IMR-90 (cell line): Measurements from ENCODE around the gene MYO3B. TPM values are rescaled to one million over a fixed set of nuclear protein-coding genes. Genes with fewer than 3 reads are reported as not detected.

Source experiments
- ATAC-seq: fragments of 200-7000 bp; cut with Tn5 transposase; 2 replicates; pipeline ENCODE4 v1.9.1; 2020; ENCODE audit warnings: low read depth, mild to moderate bottlenecking, moderate library complexity
- BruUV-seq: library from RNA; stranded (reverse); fragments of 400-500 nt; replicated peaks from 2 replicates; lab custom pipeline; 2021; lab: Mats Ljungman, UMichigan
- CTCF ChIA-PET: fragments of 300-600 bp; formaldehyde crosslinking; extraction: SDS; loops from one replicate; lab custom pipeline; 2021; ENCODE audit warnings: antibody characterized with exemption; lab: Yijun Ruan, JAX
- POLR2A ChIA-PET: fragments of 300-600 bp; sonication (Branson Sonifier 250); formaldehyde crosslinking; loops from one replicate; lab custom pipeline; 2022; ENCODE audit warnings: antibody characterized with exemption; ENCODE audit not compliant: unreplicated experiment; lab: Charles Lee
- DNase-seq: peaks from one replicate; pipeline ENCODE4 v3.0.0; 2013
- H2AFZ ChIP-seq: replicated peaks from 2 replicates; pipeline ENCODE3; 2013; ENCODE audit warnings: low read length, mild to moderate bottlenecking; ENCODE audit not compliant: poor library complexity
- H2AK5ac ChIP-seq: 2 replicates; pipeline ENCODE4 v1.6.1; 2013; ENCODE audit warnings: low read depth, low read length, inconsistent platforms
- H2AK9ac ChIP-seq: replicated peaks from 2 replicates; pipeline ENCODE3; 2013; ENCODE audit warnings: mild to moderate bottlenecking, low read depth, low read length, moderate library complexity; ENCODE audit not compliant: poor library complexity
- H2BK120ac ChIP-seq: 2 replicates; pipeline ENCODE4 v1.6.1; 2013; ENCODE audit warnings: low read depth, low read length, inconsistent platforms
- H2BK15ac ChIP-seq: 3 replicates; pipeline ENCODE4 v1.6.1; 2013; ENCODE audit warnings: low read depth, low read length, inconsistent platforms
- H2BK20ac ChIP-seq: 2 replicates; pipeline ENCODE4 v1.6.1; 2013; ENCODE audit warnings: low read depth, mild to moderate bottlenecking, inconsistent platforms, low read length, moderate library complexity
- H2BK5ac ChIP-seq: 2 replicates; pipeline ENCODE4 v1.6.1; 2013; ENCODE audit warnings: mild to moderate bottlenecking, low read depth, low read length, inconsistent platforms; ENCODE audit not compliant: poor library complexity, severe bottlenecking
- H3K14ac ChIP-seq: replicated peaks from 2 replicates; pipeline ENCODE4 v1.6.1; 2013; ENCODE audit warnings: low read depth, low read length, inconsistent platforms
- H3K18ac ChIP-seq: 2 replicates; pipeline ENCODE4 v1.6.1; 2013; ENCODE audit warnings: low read depth, low read length, control low read depth
- H3K23ac ChIP-seq: 2 replicates; pipeline ENCODE4 v1.6.1; 2013; ENCODE audit warnings: low read depth, low read length, inconsistent platforms
- H3K27ac ChIP-seq: 2 replicates; pipeline ENCODE4 v1.5.1; 2013; ENCODE audit warnings: mild to moderate bottlenecking, control low read depth, low read length; ENCODE audit not compliant: insufficient read depth
- H3K27me3 ChIP-seq: 2 replicates; pipeline ENCODE4 v1.6.1; 2013; ENCODE audit warnings: low read length; ENCODE audit not compliant: control insufficient read depth, insufficient read depth
- H3K36me3 ChIP-seq: 2 replicates; pipeline ENCODE4 v1.6.1; 2013; ENCODE audit warnings: low read length, mixed read lengths; ENCODE audit not compliant: control insufficient read depth, insufficient read depth
- H3K4ac ChIP-seq: 2 replicates; pipeline ENCODE4 v1.6.1; 2013; ENCODE audit warnings: low read depth, low read length, inconsistent platforms
- H3K4me1 ChIP-seq: 2 replicates; pipeline ENCODE4 v1.6.1; 2013; ENCODE audit warnings: low read length, mixed read lengths; ENCODE audit not compliant: control insufficient read depth, insufficient read depth
- H3K4me2 ChIP-seq: 2 replicates; pipeline ENCODE4 v1.6.1; 2013; ENCODE audit warnings: low read depth, mild to moderate bottlenecking, control low read depth, low read length, moderate library complexity
- H3K4me3 ChIP-seq: 2 replicates; pipeline ENCODE4 v1.5.1; 2013; ENCODE audit warnings: low read depth, mild to moderate bottlenecking, control low read depth, low read length, moderate library complexity; ENCODE audit not compliant: insufficient read depth
- H3K56ac ChIP-seq: 2 replicates; pipeline ENCODE4 v1.6.1; 2013; ENCODE audit warnings: low read length, inconsistent platforms; ENCODE audit not compliant: insufficient read depth; ENCODE audit errors: extremely low read depth
- H3K79me1 ChIP-seq, 2 experiments: 2 replicates each; pipeline ENCODE4 v1.6.1; 2013; ENCODE audit warnings: low read length in 2 of 2, inconsistent platforms in 1 of 2, low read depth in 1 of 2
- H3K9ac ChIP-seq: 2 replicates; pipeline ENCODE4 v1.6.1; 2013; ENCODE audit warnings: low read depth, low read length, control low read depth
- H3K9me1 ChIP-seq: 2 replicates; pipeline ENCODE4 v1.6.1; 2013; ENCODE audit warnings: low read length, inconsistent platforms; ENCODE audit not compliant: insufficient read depth
- H3K9me3 ChIP-seq: 2 replicates; pipeline ENCODE4 v1.6.1; 2013; ENCODE audit warnings: low read length; ENCODE audit not compliant: control insufficient read depth, insufficient read depth
- H4K20me1 ChIP-seq: 2 replicates; pipeline ENCODE4 v1.6.1; 2013; ENCODE audit warnings: low read length, inconsistent platforms; ENCODE audit not compliant: insufficient read depth
- H4K5ac ChIP-seq: 2 replicates; pipeline ENCODE4 v1.6.1; 2013; ENCODE audit warnings: mild to moderate bottlenecking, low read depth, low read length, control low read depth
- H4K8ac ChIP-seq, 2 experiments: 2 replicates each; pipeline ENCODE4 v1.6.1; 2013; ENCODE audit warnings: low read depth in 2 of 2, low read length in 2 of 2, control low read depth in 1 of 2, inconsistent platforms in 1 of 2
- H4K91ac ChIP-seq: 2 replicates; pipeline ENCODE4 v1.6.1; 2013; ENCODE audit warnings: low read depth, low read length, inconsistent platforms; ENCODE audit not compliant: insufficient read depth
- BHLHE40 ChIP-seq: fragments of 150-350 bp; IDR thresholded peaks from 2 replicates; pipeline ENCODE4 v1.6.1; 2016; ENCODE audit warnings: mild to moderate bottlenecking, low read depth, low read length
- CEBPB ChIP-seq: IDR thresholded peaks from 2 replicates; pipeline ENCODE4 v1.6.1; 2012; ENCODE audit warnings: low read depth, low read length, improper control_type of control experiment
- CHD1 ChIP-seq: IDR thresholded peaks from 2 replicates; pipeline ENCODE4 v1.6.1; 2012; ENCODE audit warnings: low read depth, low read length, improper control_type of control experiment
- CTCF ChIP-seq: conservative IDR thresholded peaks from 2 replicates; pipeline ENCODE4 v1.5.1; 2012; ENCODE audit warnings: mild to moderate bottlenecking, low read depth, low read length, improper control_type of control experiment
- ELK1 ChIP-seq: fragments of 150-350 bp; IDR thresholded peaks from 2 replicates; pipeline ENCODE4 v1.6.1; 2016; ENCODE audit warnings: low read depth, mild to moderate bottlenecking, low read length, moderate library complexity, borderline replicate concordance
- FOS ChIP-seq: fragments of 150-350 bp; IDR thresholded peaks from 2 replicates; pipeline ENCODE4 v1.6.1; 2016; ENCODE audit warnings: low read depth, low read length
- MAFK ChIP-seq: IDR thresholded peaks from 2 replicates; pipeline ENCODE4 v1.6.1; 2012; ENCODE audit warnings: low read depth, low read length, improper control_type of control experiment
- MAZ ChIP-seq: IDR thresholded peaks from 2 replicates; pipeline ENCODE4 v1.6.1; 2012; ENCODE audit warnings: low read depth, mild to moderate bottlenecking, low read length, improper control_type of control experiment, moderate library complexity, borderline replicate concordance
- MXI1 ChIP-seq: IDR thresholded peaks from 2 replicates; pipeline ENCODE4 v1.6.1; 2012; ENCODE audit warnings: low read depth, mild to moderate bottlenecking, low read length, moderate library complexity, borderline replicate concordance
- NFE2L2 ChIP-seq: fragments of 150-350 bp; IDR thresholded peaks from 2 replicates; pipeline ENCODE4 v1.6.1; 2016; ENCODE audit warnings: low read depth, mild to moderate bottlenecking, low read length
- POLR2A ChIP-seq: IDR thresholded peaks from 2 replicates; pipeline ENCODE4 v1.6.1; 2012; ENCODE audit warnings: mild to moderate bottlenecking, low read depth, low read length
- RAD21 ChIP-seq: IDR thresholded peaks from 2 replicates; pipeline ENCODE4 v1.6.1; 2012; ENCODE audit warnings: low read length, improper control_type of control experiment
- RCOR1 ChIP-seq: IDR thresholded peaks from 2 replicates; pipeline ENCODE4 v1.6.1; 2012; ENCODE audit warnings: mild to moderate bottlenecking, low read length, improper control_type of control experiment; ENCODE audit not compliant: insufficient replicate concordance
- RFX5 ChIP-seq: IDR thresholded peaks from 2 replicates; pipeline ENCODE4 v1.8.0; 2012; ENCODE audit warnings: low read depth, mild to moderate bottlenecking, low read length, moderate library complexity
- SMC3 ChIP-seq: fragments of 150-350 bp; IDR thresholded peaks from 2 replicates; pipeline ENCODE4 v1.6.1; 2016; ENCODE audit warnings: low read depth, mild to moderate bottlenecking, antibody characterized with exemption, low read length, moderate library complexity
- USF2 ChIP-seq: fragments of 150-350 bp; IDR thresholded peaks from 2 replicates; pipeline ENCODE4 v1.6.1; 2017; ENCODE audit warnings: mild to moderate bottlenecking, antibody characterized with exemption, low read length, low read depth
- WGBS, 2 experiments: methylation state at CpG; one replicate each; pipeline versions ENCODE4 v1.1.5 to v1.1.7; 2013; ENCODE audit warnings: missing lambda C conversion rate in 2 of 2; ENCODE audit not compliant: insufficient read length in 1 of 2; ENCODE audit errors: extremely low coverage in 2 of 2; 5-methylcytosine and 5-hydroxymethylcytosine counted together
- dilution Hi-C: fragments of 300-500 bp; cut with HindIII; formaldehyde crosslinking; loops from one replicate; pipeline ENCODE4 v1.14.3; 2018; ENCODE audit warnings: low sequenced_read_pairs; ENCODE audit not compliant: unreplicated experiment
- in situ Hi-C: fragments of 300-500 bp; cut with MboI; formaldehyde crosslinking; loops from 3 replicates; pipeline ENCODE4 v1.14.3; 2019; ENCODE audit warnings: low sequenced_read_pairs, inconsistent platforms, mixed read lengths
- intact Hi-C: fragments of 100-400 bp; cut with micrococcal nuclease; formaldehyde crosslinking; loops from 2 replicates; pipeline ENCODE4 v1.10.0; 2022
- polyA plus RNA-seq, 3 experiments: library from polyadenylated mRNA; depleted of rRNA; stranded (reverse); fragments of >200 nt; gene quantifications; 2 replicates each; pipeline ENCODE4 v1.2.3, GENCODE V29; 2012; ENCODE audit warnings: low replicate concordance in 1 of 3
- total RNA-seq: library from RNA; depleted of rRNA; stranded (reverse); fragments of >200 nt; gene quantifications from 2 replicates; pipeline ENCODE4 v1.2.3, GENCODE V29; 2012

The MYO3B gene
- total and polyA plus RNA-seq, 2 of the 4 experiments (the other 2 are of a cell fraction): 0.02 TPM; not detected in 1

GRCh38 chr2:170477630-170478029 is 299.7 kb downstream of the MYO3B start:
- intact Hi-C loops (no loop called here), dilution Hi-C loops (no loop called here), in situ Hi-C loops (no loop called here)
- Histone ChIP-seq H4K8ac (no peak overlapping the region), H2BK120ac (no peak overlapping the region), H3K79me1 (no peaks in the 10 kb centered on the region), H2AK9ac (no peak overlapping the region), H2BK20ac (no peak overlapping the region), H3K27me3 (no peaks in the 10 kb centered on the region), H3K4me2 (no peak overlapping the region), H3K9ac (no peak overlapping the region), H2BK5ac (no peak overlapping the region), H4K20me1 (no peaks in the 10 kb centered on the region), H3K27ac (no peak overlapping the region), H3K9me1 (no peaks in the 10 kb centered on the region), H3K4me1 (no peaks in the 10 kb centered on the region), H3K14ac (no peak overlapping the region), H3K36me3 (no peaks in the 10 kb centered on the region), H3K4ac (no peak overlapping the region), H3K56ac (no peak overlapping the region), H4K5ac (no peak overlapping the region), H3K9me3 (peaks cover 2% of the 10 kb centered on the region; the same call in 1 of the 2 replicates), H2AFZ (no peak overlapping the region), H3K18ac (no peak overlapping the region), H4K91ac (no peak overlapping the region), H3K23ac (no peak overlapping the region), H2BK15ac (no peak overlapping the region), H2AK5ac (no peak overlapping the region), H3K4me3 (no peak overlapping the region)
- CTCF ChIA-PET: interaction anchor here (0.5 kb wide), 1 partner anchor 27 kb away, joined by 4 read pairs; no protein-coding TSS in a partner anchor
- TF ChIP-seq MXI1: no peak
- TF ChIP-seq NFE2L2: no peak
- TF ChIP-seq CEBPB: no peak
- TF ChIP-seq CHD1: no peak
- TF ChIP-seq RCOR1: no peak
- TF ChIP-seq BHLHE40: no peak
- no peak for TF ChIP-seq RFX5
- no peak for TF ChIP-seq MAFK
- TF ChIP-seq USF2: no peak
- no peak for TF ChIP-seq CTCF
- TF ChIP-seq SMC3: no peak
- TF ChIP-seq POLR2A: no peak
- TF ChIP-seq FOS: no peak
- no peak for TF ChIP-seq RAD21
- TF ChIP-seq ELK1: no peak
- no peak for TF ChIP-seq MAZ
- BruUV-seq: no TSS peak
- WGBS, 2 experiments: no CpG with 5 or more reads among the region's 4 CpGs
- ATAC-seq (no peak), DNase-seq (no peak)
- POLR2A ChIA-PET: no interaction called here
